HL-60 (cell line): ENCODE results near the gene CACUL1.
A peak's percentile ranks its signal among the peaks of the same experiment; 100 is the strongest.

Experiments used
- DNase-seq, 2 experiments: peaks; one replicate each; pipeline ENCODE4 v3.0.0-alpha.2; 2010 to 2020; ENCODE audit warnings: low read depth in 1 of 2, low spot score in 1 of 2
- H3K27ac ChIP-seq: fragments of 250-450 bp; sonication (Bioruptor Pico); replicated peaks from 2 replicates; pipeline ENCODE4 v1.5.1; 2020; ENCODE audit warnings: mild to moderate bottlenecking, moderate library complexity
- H3K27me3 ChIP-seq: fragments of 250-450 bp; sonication (Bioruptor Pico); 2 replicates; pipeline ENCODE4 v1.5.1; 2021; ENCODE audit warnings: mild to moderate bottlenecking, moderate library complexity; ENCODE audit not compliant: insufficient read depth, poor library complexity, severe bottlenecking
- H3K4me3 ChIP-seq: replicated peaks from 2 replicates; pipeline ENCODE4 v1.5.1; 2011; ENCODE audit warnings: mild to moderate bottlenecking, control low read depth, low read length; ENCODE audit not compliant: insufficient read depth
- GABPA ChIP-seq: IDR thresholded peaks from 2 replicates; pipeline ENCODE4 v1.6.1; 2012; ENCODE audit warnings: low read depth
- POLR2AphosphoS5 ChIP-seq: IDR thresholded peaks from 2 replicates; pipeline ENCODE4 v1.6.1; 2012; ENCODE audit warnings: low read depth
- SPI1 ChIP-seq: IDR thresholded peaks from 2 replicates; pipeline ENCODE4 v1.6.1; 2012; ENCODE audit warnings: low read depth, mild to moderate bottlenecking, borderline replicate concordance
- TF ChIP-seq, protein P1 (sequence below): IDR thresholded peaks from 2 replicates; pipeline ENCODE4 v1.6.1; 2012; ENCODE audit warnings: low read depth; ENCODE audit not compliant: insufficient replicate concordance
- TF ChIP-seq, protein P2 (sequence below): IDR thresholded peaks from one replicate; pipeline ENCODE4 v1.5.1; 2011; ENCODE audit warnings: low read length, control low read depth, inconsistent platforms; ENCODE audit not compliant: insufficient read depth

Gene CACUL1

DNA sequence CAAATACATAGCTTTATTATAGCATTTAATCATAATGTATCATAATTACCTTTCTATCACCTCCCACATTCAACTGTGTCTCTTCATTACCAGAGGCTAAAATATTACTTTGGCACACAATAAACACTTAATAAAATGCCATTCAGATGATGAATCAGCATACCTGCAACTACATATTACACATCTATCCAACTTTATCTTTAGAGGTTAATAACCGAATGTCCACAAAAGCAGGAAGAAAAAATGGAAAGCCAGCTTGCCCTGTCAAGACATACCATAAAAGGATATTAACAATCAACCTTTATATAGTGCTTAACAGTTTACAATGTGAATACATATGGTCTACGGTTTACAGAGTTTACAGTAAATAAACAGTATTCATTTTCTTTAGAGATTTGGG lies 12.7 kb downstream of the CACUL1 start:
- no peak overlapping the region for H3K27ac ChIP-seq

DNA sequence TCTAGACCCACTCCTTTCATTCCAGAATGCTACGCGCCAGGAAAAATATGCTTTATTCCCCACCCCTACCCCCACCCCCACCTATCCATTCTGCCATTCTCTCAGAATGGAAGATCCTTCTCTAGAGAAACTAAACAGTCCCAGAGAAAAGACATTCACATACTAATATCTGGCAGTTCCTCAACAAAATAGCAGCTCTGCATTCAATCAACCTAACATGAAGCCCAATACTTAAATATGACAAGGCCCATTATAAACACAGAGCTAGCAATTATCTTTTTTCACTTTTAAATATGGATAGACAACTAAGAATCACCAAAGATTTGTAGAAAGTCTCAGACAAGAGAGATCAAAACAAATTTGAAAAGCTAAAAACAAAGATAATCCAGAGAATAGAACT lies 16.4 kb downstream of the CACUL1 start:
- no peaks in the 10 kb centered on the region for H3K27me3 ChIP-seq
- H3K4me3 ChIP-seq = no peak overlapping the region
- 0 out of 2 replicates have a peak overlapping the region, but pooled peaks have one; percentile 29 for H3K27ac ChIP-seq
- TF ChIP-seq, protein P1, sequence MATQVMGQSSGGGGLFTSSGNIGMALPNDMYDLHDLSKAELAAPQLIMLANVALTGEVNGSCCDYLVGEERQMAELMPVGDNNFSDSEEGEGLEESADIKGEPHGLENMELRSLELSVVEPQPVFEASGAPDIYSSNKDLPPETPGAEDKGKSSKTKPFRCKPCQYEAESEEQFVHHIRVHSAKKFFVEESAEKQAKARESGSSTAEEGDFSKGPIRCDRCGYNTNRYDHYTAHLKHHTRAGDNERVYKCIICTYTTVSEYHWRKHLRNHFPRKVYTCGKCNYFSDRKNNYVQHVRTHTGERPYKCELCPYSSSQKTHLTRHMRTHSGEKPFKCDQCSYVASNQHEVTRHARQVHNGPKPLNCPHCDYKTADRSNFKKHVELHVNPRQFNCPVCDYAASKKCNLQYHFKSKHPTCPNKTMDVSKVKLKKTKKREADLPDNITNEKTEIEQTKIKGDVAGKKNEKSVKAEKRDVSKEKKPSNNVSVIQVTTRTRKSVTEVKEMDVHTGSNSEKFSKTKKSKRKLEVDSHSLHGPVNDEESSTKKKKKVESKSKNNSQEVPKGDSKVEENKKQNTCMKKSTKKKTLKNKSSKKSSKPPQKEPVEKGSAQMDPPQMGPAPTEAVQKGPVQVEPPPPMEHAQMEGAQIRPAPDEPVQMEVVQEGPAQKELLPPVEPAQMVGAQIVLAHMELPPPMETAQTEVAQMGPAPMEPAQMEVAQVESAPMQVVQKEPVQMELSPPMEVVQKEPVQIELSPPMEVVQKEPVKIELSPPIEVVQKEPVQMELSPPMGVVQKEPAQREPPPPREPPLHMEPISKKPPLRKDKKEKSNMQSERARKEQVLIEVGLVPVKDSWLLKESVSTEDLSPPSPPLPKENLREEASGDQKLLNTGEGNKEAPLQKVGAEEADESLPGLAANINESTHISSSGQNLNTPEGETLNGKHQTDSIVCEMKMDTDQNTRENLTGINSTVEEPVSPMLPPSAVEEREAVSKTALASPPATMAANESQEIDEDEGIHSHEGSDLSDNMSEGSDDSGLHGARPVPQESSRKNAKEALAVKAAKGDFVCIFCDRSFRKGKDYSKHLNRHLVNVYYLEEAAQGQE = no peak
- no peak for TF ChIP-seq POLR2AphosphoS5
- TF ChIP-seq GABPA = no peak
- TF ChIP-seq, protein P2, sequence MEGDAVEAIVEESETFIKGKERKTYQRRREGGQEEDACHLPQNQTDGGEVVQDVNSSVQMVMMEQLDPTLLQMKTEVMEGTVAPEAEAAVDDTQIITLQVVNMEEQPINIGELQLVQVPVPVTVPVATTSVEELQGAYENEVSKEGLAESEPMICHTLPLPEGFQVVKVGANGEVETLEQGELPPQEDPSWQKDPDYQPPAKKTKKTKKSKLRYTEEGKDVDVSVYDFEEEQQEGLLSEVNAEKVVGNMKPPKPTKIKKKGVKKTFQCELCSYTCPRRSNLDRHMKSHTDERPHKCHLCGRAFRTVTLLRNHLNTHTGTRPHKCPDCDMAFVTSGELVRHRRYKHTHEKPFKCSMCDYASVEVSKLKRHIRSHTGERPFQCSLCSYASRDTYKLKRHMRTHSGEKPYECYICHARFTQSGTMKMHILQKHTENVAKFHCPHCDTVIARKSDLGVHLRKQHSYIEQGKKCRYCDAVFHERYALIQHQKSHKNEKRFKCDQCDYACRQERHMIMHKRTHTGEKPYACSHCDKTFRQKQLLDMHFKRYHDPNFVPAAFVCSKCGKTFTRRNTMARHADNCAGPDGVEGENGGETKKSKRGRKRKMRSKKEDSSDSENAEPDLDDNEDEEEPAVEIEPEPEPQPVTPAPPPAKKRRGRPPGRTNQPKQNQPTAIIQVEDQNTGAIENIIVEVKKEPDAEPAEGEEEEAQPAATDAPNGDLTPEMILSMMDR = no peak
- no peak for TF ChIP-seq SPI1
- no peak for DNase-seq

More for the DNA sequence above, 12.7 kb downstream of the CACUL1 start:
- Histone ChIP-seq H3K4me3 (no peak overlapping the region), H3K27me3 (no peaks in the 10 kb centered on the region)
- TF ChIP-seq GABPA (no peak), SPI1 (no peak)
- TF ChIP-seq, protein P1 = no peak
- TF ChIP-seq, protein P2 = no peak
- no peak for DNase-seq

DNA sequence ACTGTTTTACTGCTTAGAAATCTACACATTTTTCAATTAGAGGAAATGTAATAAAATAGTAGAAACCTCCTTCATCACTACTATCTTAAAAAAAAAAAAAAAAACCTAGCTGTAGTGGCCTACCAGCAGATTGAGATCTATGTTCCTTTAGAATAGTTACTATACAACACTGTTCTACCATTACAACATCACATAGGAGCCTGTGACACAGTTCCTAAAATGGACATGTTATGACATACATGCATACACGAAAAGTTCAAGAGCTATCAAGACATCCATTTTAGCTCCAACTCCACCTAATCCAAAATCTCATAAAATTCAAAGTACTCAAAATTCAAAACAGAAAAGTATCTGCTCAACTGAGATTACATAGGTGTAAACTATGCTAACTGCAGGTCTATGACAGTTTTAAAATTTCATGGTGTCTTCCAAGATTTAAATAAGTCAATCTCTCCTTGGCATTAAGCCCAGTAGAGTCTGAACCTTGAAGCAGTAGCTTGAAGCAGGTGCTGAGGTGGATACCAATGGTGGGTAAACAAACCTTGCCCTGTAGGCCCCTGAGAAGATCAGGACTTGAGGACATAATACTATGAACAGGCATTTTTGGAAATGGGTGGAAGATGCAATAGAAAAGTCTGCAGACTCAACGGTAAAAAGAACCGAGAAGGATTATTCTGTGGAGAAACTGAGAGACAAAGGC lies 17.0 kb downstream of the CACUL1 start:
- TF ChIP-seq, protein P2 = no peak
- no peak for TF ChIP-seq GABPA
- TF ChIP-seq SPI1 = no peak; the same call in 1 of the 2 replicates
- TF ChIP-seq, protein P1 = no peak
- TF ChIP-seq POLR2AphosphoS5 = no peak
- DNase-seq = peak in 1 of 2 experiments; percentile 47
- Histone ChIP-seq H3K27ac (peak overlapping the region; percentile 30), H3K27me3 (no peaks in the 10 kb centered on the region), H3K4me3 (no peak overlapping the region)
